22Rv1 (cell line): Measurements from ENCODE around the gene OR4Q3.
"Not testable (repeated sequence)": the region's sequence is repeated elsewhere in the genome, so short reads cannot be mapped to it uniquely, and the experiment has no call there.

Source experiments
- ZFX ChIP-seq: fragments of 450-650 bp; IDR thresholded peaks from 2 replicates; pipeline ENCODE4 v1.6.1; 2017; ENCODE audit warnings: antibody characterized with exemption, borderline replicate concordance
- TF ChIP-seq, protein P1 (sequence below): fragments of 450-650 bp; IDR thresholded peaks from 2 replicates; pipeline ENCODE4 v1.5.1; 2017; ENCODE audit warnings: mild to moderate bottlenecking

DNA sequence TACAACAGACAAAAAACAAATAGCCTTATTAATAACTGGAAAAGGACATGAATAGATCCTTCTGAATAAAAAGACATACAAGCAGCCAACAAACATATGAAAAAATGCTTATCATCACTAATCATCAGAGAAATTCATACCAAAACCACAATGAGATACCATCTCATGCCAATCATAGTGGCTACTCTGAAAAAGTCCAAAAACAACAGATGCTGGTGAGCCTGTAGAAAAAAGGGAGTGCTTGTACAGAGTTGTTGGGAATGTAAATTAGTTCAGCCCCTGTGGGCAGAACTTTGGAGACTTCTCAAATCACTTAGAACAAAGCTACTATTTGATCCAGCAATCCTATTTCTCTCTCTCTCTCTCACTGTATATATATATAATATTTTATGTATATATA, 8.9 kb downstream of the OR4Q3 start:
- TF ChIP-seq, protein P1, sequence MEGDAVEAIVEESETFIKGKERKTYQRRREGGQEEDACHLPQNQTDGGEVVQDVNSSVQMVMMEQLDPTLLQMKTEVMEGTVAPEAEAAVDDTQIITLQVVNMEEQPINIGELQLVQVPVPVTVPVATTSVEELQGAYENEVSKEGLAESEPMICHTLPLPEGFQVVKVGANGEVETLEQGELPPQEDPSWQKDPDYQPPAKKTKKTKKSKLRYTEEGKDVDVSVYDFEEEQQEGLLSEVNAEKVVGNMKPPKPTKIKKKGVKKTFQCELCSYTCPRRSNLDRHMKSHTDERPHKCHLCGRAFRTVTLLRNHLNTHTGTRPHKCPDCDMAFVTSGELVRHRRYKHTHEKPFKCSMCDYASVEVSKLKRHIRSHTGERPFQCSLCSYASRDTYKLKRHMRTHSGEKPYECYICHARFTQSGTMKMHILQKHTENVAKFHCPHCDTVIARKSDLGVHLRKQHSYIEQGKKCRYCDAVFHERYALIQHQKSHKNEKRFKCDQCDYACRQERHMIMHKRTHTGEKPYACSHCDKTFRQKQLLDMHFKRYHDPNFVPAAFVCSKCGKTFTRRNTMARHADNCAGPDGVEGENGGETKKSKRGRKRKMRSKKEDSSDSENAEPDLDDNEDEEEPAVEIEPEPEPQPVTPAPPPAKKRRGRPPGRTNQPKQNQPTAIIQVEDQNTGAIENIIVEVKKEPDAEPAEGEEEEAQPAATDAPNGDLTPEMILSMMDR, result not testable (repeated sequence)
- not testable (repeated sequence) for TF ChIP-seq ZFX
